ENCODE data around the gene RAPGEF5. TPM values are rescaled to one million over a fixed set of nuclear protein-coding genes. Genes with fewer than 3 reads are reported as not detected.
A peak's percentile ranks its signal among the peaks of the same experiment; 100 is the strongest.

The RAPGEF5 gene
- total and polyA plus RNA-seq, 12 donors: 5.1 to 87.0 (median 26.0) TPM

GRCh38 chr7:22364900-22365299 is 7.9 kb upstream of the RAPGEF5 start:
- DNase-seq: no peak
- TF ChIP-seq CTCF (IDR thresholded peaks at IDR 0.05) (no peak), POLR2A (IDR thresholded peaks at IDR 0.05) (no peak)
- H3K36me3 ChIP-seq (replicated peaks in 1 of 2): no peaks in the 10 kb centered on the region
- H3K27ac ChIP-seq: no peak overlapping the region
- WGBS, 4 donors: 85 to 96% (median 91%) methylated on average over 2 of the region's 2 CpGs
- intact Hi-C loops (cut with DNase I): no loop called here
- H3K4me1 ChIP-seq (replicated peaks in 1 of 2): no peaks in the 10 kb centered on the region
- no peaks in the 10 kb centered on the region for H3K27me3 ChIP-seq
- no peak overlapping the region for H3K4me3 ChIP-seq
- no peaks in the 10 kb centered on the region for H3K9me3 ChIP-seq (replicated peaks in 1 of 3)

GRCh38 chr7:22363756-22364422 is 6.9 kb upstream of the RAPGEF5 start:
- Histone ChIP-seq H3K4me1 (replicated peaks in 1 of 2) (no peaks in the 10 kb centered on the region), H3K27ac (no peak overlapping the region), H3K9me3 (replicated peaks in 1 of 3) (no peaks in the 10 kb centered on the region), H3K36me3 (replicated peaks in 1 of 2) (no peaks in the 10 kb centered on the region), H3K4me3 (no peak overlapping the region), H3K27me3 (no peaks in the 10 kb centered on the region)
- no peak for DNase-seq
- TF ChIP-seq CTCF (IDR thresholded peaks at IDR 0.05) (no peak), POLR2A (IDR thresholded peaks at IDR 0.05) (no peak)
- intact Hi-C loops (cut with DNase I): no loop called here
- 80 to 92% (median 87%) methylated on average over 4 of the region's 4 CpGs for WGBS, 4 donors

GRCh38 chr7:22361795-22362194 is 4.8 kb upstream of the RAPGEF5 start:
- WGBS, 4 donors: 40 to 57% (median 52%) methylated on average over 2 of the region's 2 CpGs

GRCh38 chr7:22361320-22361719 is 4.4 kb upstream of the RAPGEF5 start:
- intact Hi-C loops (cut with DNase I): no loop called here
- no peak overlapping the region for H3K4me3 ChIP-seq
- DNase-seq: no peak
- no peaks in the 10 kb centered on the region for H3K4me1 ChIP-seq (replicated peaks in 1 of 2)
- no peaks in the 10 kb centered on the region for H3K9me3 ChIP-seq (replicated peaks in 1 of 3)
- 79 to 87% (median 84%) methylated on average over 6 of the region's 6 CpGs for WGBS, 4 donors
- no peaks in the 10 kb centered on the region for H3K36me3 ChIP-seq (replicated peaks in 1 of 2)
- no peak overlapping the region for H3K27ac ChIP-seq
- peaks cover under 1% of the 10 kb centered on the region for H3K27me3 ChIP-seq
- TF ChIP-seq POLR2A (IDR thresholded peaks at IDR 0.05): no peak
- TF ChIP-seq CTCF (IDR thresholded peaks at IDR 0.05): no peak

More at GRCh38 chr7:22361795-22362194, 4.8 kb upstream of the RAPGEF5 start:
- Histone ChIP-seq H3K4me3 (no peak overlapping the region), H3K9me3 (replicated peaks in 1 of 3) (no peaks in the 10 kb centered on the region), H3K36me3 (replicated peaks in 1 of 2) (no peaks in the 10 kb centered on the region), H3K27ac (no peak overlapping the region), H3K27me3 (no peaks in the 10 kb centered on the region), H3K4me1 (replicated peaks in 1 of 2) (no peaks in the 10 kb centered on the region)
- DNase-seq: peak in 2 of 7 donors; percentile 32 to 69
- TF ChIP-seq CTCF (IDR thresholded peaks at IDR 0.05) (no peak), POLR2A (IDR thresholded peaks at IDR 0.05) (no peak)
- intact Hi-C loops (cut with DNase I): no loop called here
